Erythroblast (primary cell): ENCODE results near the gene ZNF98.

Source experiments
- DNase-seq, 2 experiments: peaks; one replicate each; lab custom pipeline; 2025; lab: John Stamatoyannopoulos, UW
- GATA1 ChIP-seq: IDR thresholded peaks from 2 replicates; pipeline ENCODE4 v1.6.1; 2011; ENCODE audit warnings: low read depth, mild to moderate bottlenecking, control low read depth, low read length, moderate library complexity
- POLR2A ChIP-seq: IDR thresholded peaks from 2 replicates; pipeline ENCODE4 v1.6.1; 2011; ENCODE audit warnings: mild to moderate bottlenecking, low read length

Gene ZNF98

DNA sequence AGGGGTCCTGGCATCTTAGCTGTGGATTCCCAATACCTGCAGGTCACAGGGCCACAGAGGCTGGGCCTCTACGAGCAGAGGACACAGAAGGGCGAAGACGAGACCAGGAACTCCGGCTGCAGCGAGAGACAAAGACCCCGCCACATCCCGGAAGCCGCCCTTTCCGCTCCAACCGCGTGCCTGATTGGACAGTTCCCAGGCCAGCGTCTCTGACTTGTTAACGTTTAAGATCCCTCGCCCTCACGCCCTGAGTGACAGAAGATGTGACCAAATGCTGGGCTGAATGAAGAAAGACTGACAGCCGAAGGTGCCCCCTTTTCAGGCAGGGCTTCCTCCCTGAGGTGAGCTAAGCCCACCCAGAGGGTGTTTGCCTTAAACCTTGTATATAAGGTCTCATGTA, at the start of gene ZNF98:
Gene ZNF98, minus strand, starts transcription at position 136 of the 400 bp plus-strand sequence. Its CDS starts 122 bp downstream, at position 14.
- no peak for TF ChIP-seq POLR2A
- TF ChIP-seq GATA1, result no peak
- no peak for DNase-seq

DNA sequence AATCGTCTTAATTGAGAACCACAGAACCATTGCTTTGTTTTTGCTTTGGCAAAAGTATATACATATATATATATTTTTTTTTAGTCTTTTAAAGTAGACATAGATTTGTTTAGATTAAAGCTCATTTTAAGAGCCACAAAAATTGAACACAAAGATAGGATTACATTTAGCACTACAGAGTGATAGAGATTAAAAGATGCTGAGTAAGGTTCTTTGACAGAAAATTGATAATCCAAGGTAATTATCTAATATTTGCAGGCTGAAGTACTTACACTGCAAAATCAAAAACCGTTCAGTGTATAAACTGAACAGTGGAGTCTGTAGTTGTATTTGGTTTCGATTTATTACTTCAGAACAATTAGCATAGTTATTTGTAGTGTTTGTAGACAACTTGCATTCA, 24.5 kb upstream of the ZNF98 start:
- TF ChIP-seq POLR2A, result no peak
- no peak for TF ChIP-seq GATA1
- no peak for DNase-seq

GRCh38 chr19:22438011-22438410, 15.9 kb upstream of the ZNF98 start:
- no peak for DNase-seq
- TF ChIP-seq POLR2A, result no peak
- no peak for TF ChIP-seq GATA1

DNA sequence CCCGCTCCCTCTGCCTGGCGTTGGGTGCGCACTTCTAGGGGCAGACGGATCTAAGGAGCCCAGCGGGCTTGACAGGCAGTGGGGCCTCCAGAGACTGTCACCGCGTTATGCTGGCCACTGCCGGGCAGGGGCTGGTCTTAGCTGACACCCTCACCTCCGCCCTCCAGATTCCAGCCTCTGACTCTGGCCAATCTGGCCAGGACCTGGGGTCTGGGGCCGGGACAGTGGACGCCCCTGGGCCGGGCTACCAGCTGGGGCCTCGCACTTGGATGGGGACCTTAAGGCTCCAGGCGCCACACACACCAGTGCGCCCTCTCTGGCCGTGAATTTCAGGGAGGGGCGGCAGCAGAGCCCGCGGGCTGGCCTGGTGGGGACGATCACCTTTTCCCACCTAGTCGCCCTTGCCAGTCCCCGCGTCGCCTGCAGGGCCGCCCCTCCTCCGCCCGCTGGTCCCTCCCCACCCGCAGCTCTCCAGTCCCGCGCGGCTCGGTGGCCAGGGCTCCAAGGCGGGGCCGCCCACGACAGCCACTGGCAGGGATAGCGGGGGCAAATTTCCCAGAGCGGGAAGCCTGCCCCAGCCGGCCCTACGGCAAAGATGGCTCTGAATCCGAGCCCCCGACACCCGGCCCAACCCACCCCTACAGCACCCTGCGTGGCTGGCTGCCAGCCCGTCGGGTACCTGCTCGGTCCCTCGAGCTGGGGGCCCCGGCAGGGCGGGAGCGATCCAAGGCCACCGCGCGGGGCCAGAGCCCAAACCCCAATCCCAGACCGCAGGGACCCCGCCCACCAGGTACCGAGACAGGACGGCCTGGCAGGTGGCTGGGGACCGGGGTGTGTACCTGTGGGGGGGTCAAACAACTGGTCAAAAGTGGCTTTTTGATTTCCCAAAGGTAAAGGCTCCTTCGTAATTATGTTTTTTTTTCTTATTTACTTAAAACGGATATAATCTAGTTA, 6.1 kb upstream of the ZNF98 start:
- TF ChIP-seq GATA1 (no peak), POLR2A (no peak)
- no peak for DNase-seq

DNA sequence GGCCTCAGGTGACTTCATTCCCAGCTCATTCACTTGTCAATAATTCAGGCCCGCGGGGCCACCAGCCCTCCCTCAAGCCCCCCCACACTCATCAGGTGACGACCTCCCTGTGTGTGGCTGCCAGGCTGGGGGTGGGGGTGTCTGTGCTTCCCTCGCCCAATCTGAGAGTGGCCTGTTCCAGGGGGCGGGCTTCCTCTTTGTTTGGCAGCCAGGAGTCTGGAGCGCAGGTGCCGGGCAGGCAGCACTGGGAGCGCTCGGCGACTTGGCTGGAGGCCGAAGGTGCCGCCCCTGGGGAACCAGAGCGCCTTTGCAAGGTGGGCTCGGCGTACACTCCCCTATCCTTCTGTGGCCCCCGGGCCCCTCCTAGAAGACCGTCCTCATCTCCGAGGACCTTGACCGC, 5.4 kb upstream of the ZNF98 start:
- DNase-seq, result no peak
- no peak for TF ChIP-seq POLR2A
- TF ChIP-seq GATA1, result no peak

DNA sequence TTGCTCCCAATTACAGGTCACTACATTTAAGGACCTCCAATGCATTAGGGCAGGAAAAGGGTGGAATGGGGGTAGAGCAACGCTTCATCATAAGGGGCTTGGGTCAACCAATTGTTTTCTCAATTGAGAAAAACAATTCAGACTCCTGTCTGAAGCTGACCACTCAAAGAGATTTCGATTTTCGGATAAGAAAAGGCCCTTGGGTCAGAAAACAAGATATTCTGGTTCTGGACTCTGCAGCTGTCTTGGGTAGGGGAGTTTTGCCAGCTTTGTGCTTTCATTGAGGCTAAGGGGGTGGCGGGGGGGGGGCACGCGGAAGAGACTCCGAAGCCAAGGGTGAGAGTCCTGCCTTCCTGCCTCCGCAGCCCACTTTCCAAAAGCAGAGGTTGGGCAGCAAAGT, 4.8 kb upstream of the ZNF98 start:
- TF ChIP-seq POLR2A (no peak), GATA1 (no peak)
- no peak for DNase-seq

DNA sequence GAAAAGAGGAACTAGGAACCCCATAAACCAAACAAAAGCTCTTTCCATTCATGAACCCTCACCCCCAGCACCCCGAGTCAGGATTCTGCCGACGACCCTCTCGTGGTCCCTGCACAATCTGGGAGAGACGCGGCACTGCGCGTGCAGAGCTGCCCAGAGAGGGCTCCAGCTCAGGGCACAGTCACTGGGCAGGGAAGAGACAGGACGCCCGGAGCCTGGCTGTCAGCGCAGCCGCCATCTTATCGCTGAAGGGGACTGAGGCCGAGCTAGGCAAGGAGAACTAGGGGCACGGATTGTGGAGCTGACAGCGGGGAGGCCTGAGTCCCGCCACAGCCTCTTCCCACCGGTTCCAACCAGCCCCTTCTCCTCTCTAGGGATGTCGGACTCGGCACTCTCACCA, 349 bp downstream of the ZNF98 start:
- TF ChIP-seq GATA1 (no peak), POLR2A (no peak)
- DNase-seq, result no peak

GRCh38 chr19:22354665-22355064, 67.5 kb downstream of the ZNF98 start:
- no peak for TF ChIP-seq GATA1
- no peak for DNase-seq
